T-helper 22 cell (primary cell): ENCODE data around the gene TMEM272.

Source experiments
- DNase-seq: peaks from one replicate; pipeline ENCODE4 v3.0.0-alpha.2; 2020; ENCODE audit warnings: low read depth

The TMEM272 gene

GRCh38 chr13:51844862-51845573 is at the start of gene TMEM272:
Gene TMEM272, minus strand, starts transcription at chr13:51845177. Its CDS starts 6,647 bp downstream, at chr13:51838530.
- DNase-seq, result no peak

- no peak for DNase-seq
These were observed 49.3 kb upstream of the TMEM272 start for GRCh38 chr13:51894239-51894638.

- no peak for DNase-seq
These were observed 47.7 kb upstream of the TMEM272 start for GRCh38 chr13:51892657-51893056.

- no peak for DNase-seq
These were observed 42.5 kb upstream of the TMEM272 start for GRCh38 chr13:51887468-51887867.

GRCh38 chr13:51885651-51886050 is 40.7 kb upstream of the TMEM272 start:
- DNase-seq, result no peak

- DNase-seq, result no peak
These were observed 38.2 kb upstream of the TMEM272 start for GRCh38 chr13:51883226-51883600.

GRCh38 chr13:51882570-51883225 is 37.7 kb upstream of the TMEM272 start:
- no peak for DNase-seq

GRCh38 chr13:51881296-51881695 is 36.3 kb upstream of the TMEM272 start:
- DNase-seq, result no peak

- DNase-seq, result no peak
These were observed 34.2 kb upstream of the TMEM272 start for GRCh38 chr13:51879133-51879532.

GRCh38 chr13:51874651-51875050 is 29.7 kb upstream of the TMEM272 start:
- no peak for DNase-seq

- DNase-seq, result no peak
These were observed 28.9 kb upstream of the TMEM272 start for GRCh38 chr13:51873837-51874236.

- DNase-seq, result no peak
These were observed 28.3 kb upstream of the TMEM272 start for GRCh38 chr13:51873117-51873798.

- no peak for DNase-seq
These were observed 25.6 kb upstream of the TMEM272 start for GRCh38 chr13:51870616-51871015.

- DNase-seq, result no peak
These were observed 24.9 kb upstream of the TMEM272 start for GRCh38 chr13:51869916-51870315.

GRCh38 chr13:51867062-51867461 is 22.1 kb upstream of the TMEM272 start:
- DNase-seq, result no peak

GRCh38 chr13:51865838-51866237 is 20.9 kb upstream of the TMEM272 start:
- no peak for DNase-seq

GRCh38 chr13:51862957-51863356 is 18.0 kb upstream of the TMEM272 start:
- no peak for DNase-seq

- no peak for DNase-seq
These were observed 16.8 kb upstream of the TMEM272 start, which contains the start of gene CCDC70 for GRCh38 chr13:51861723-51862300. Gene CCDC70, plus strand, starts transcription at chr13:51861969. Its CDS starts 3,443 bp downstream, at chr13:51865412.

- no peak for DNase-seq
These were observed 13.7 kb upstream of the TMEM272 start for GRCh38 chr13:51858433-51859247.

- no peak for DNase-seq
These were observed 12.0 kb upstream of the TMEM272 start for GRCh38 chr13:51856998-51857397.

GRCh38 chr13:51856027-51856736 is 11.2 kb upstream of the TMEM272 start:
- DNase-seq, result no peak
